ENCODE measurements around the gene TIMM44.

TIMM44 gene

GRCh38 chr19:7968008-7968795 is 24.7 kb upstream of the TIMM44 start:
- Histone ChIP-seq H3K56ac (ENCODE audit: low read length) (no peak overlapping the region), H3K27ac (ENCODE audit: low read depth, low read length) (no peak overlapping the region), H3K23ac (ENCODE audit: low read length) (no peak overlapping the region), H3K79me2 (ENCODE audit: control insufficient read depth, insufficient read depth, low read length) (no peaks in the 10 kb centered on the region), H3K4ac (ENCODE audit: low read depth, low read length) (no peak overlapping the region), H3K79me1 (ENCODE audit: low read length) (peaks cover 2% of the 10 kb centered on the region), H3K18ac (ENCODE audit: low read length) (no peak overlapping the region), H3K4me3 (ENCODE audit: low read length) (no peak overlapping the region), H2AK5ac (ENCODE audit: low read length) (no peak overlapping the region), H4K8ac (ENCODE audit: low read depth, low read length) (no peak overlapping the region), H3K36me3 (ENCODE audit: control insufficient read depth, insufficient read depth, low read length) (peaks cover 23% of the 10 kb centered on the region), H3K4me1 (ENCODE audit: control insufficient read depth, low read depth, low read length) (no peaks in the 10 kb centered on the region), H3K9ac (ENCODE audit: low read length) (no peak overlapping the region), H2BK5ac (ENCODE audit: low read length) (no peak overlapping the region), H2BK15ac (replicated peaks; ENCODE audit: low read depth) (no peak overlapping the region), H3K4me2 (ENCODE audit: low read length) (no peak overlapping the region), H4K5ac (ENCODE audit: low read length) (no peak overlapping the region), H2BK120ac (ENCODE audit: low read depth, low read length) (no peak overlapping the region), H3K27me3 (ENCODE audit: insufficient read depth, low read length, poor library complexity) (no peaks in the 10 kb centered on the region)
- WGBS (ENCODE audit: extremely low coverage, insufficient coverage, low lambda C conversion rate), result no CpG with 5 or more reads among the region's 15 CpGs
- DNase-seq, result no peak

GRCh38 chr19:7965921-7966665 is 22.6 kb upstream of the TIMM44 start:
- H3K27me3 ChIP-seq (ENCODE audit: insufficient read depth, low read length, poor library complexity), result no peaks in the 10 kb centered on the region
- WGBS (ENCODE audit: extremely low coverage, insufficient coverage, low lambda C conversion rate), result no CpG with 5 or more reads among the region's 12 CpGs
- no peak overlapping the region for H3K4ac ChIP-seq (ENCODE audit: low read depth, low read length)
- H3K9ac ChIP-seq (ENCODE audit: low read length), result no peak overlapping the region
- no peak overlapping the region for H3K27ac ChIP-seq (ENCODE audit: low read depth, low read length)
- no peak overlapping the region for H2BK15ac ChIP-seq (replicated peaks; ENCODE audit: low read depth)
- H3K18ac ChIP-seq (ENCODE audit: low read length), result no peak overlapping the region
- H3K4me2 ChIP-seq (ENCODE audit: low read length), result no peak overlapping the region
- no peak overlapping the region for H2AK5ac ChIP-seq (ENCODE audit: low read length)
- no peak overlapping the region for H4K5ac ChIP-seq (ENCODE audit: low read length)
- no peak overlapping the region for H3K56ac ChIP-seq (ENCODE audit: low read length)
- no peak overlapping the region for H2BK5ac ChIP-seq (ENCODE audit: low read length)
- DNase-seq, result no peak
- H3K79me2 ChIP-seq (ENCODE audit: control insufficient read depth, insufficient read depth, low read length), result no peaks in the 10 kb centered on the region
- no peak overlapping the region for H2BK120ac ChIP-seq (ENCODE audit: low read depth, low read length)
- peaks cover 17% of the 10 kb centered on the region for H3K36me3 ChIP-seq (ENCODE audit: control insufficient read depth, insufficient read depth, low read length)
- peaks cover 2% of the 10 kb centered on the region for H3K79me1 ChIP-seq (ENCODE audit: low read length)
- H4K8ac ChIP-seq (ENCODE audit: low read depth, low read length), result no peak overlapping the region
- H3K4me1 ChIP-seq (ENCODE audit: control insufficient read depth, low read depth, low read length), result no peaks in the 10 kb centered on the region
- H3K23ac ChIP-seq (ENCODE audit: low read length), result no peak overlapping the region
- H3K4me3 ChIP-seq (ENCODE audit: low read length), result no peak overlapping the region

- DNase-seq, result no peak
- H3K4me3 ChIP-seq (ENCODE audit: low read length), result no peak overlapping the region
- no peak overlapping the region for H2BK5ac ChIP-seq (ENCODE audit: low read length)
- H4K8ac ChIP-seq (ENCODE audit: low read depth, low read length), result no peak overlapping the region
- H2BK120ac ChIP-seq (ENCODE audit: low read depth, low read length), result no peak overlapping the region
- no peak overlapping the region for H4K5ac ChIP-seq (ENCODE audit: low read length)
- H3K18ac ChIP-seq (ENCODE audit: low read length), result no peak overlapping the region
- no peak overlapping the region for H3K27ac ChIP-seq (ENCODE audit: low read depth, low read length)
- no peaks in the 10 kb centered on the region for H3K4me1 ChIP-seq (ENCODE audit: control insufficient read depth, low read depth, low read length)
- H2AK5ac ChIP-seq (ENCODE audit: low read length), result no peak overlapping the region
- peaks cover 16% of the 10 kb centered on the region for H3K36me3 ChIP-seq (ENCODE audit: control insufficient read depth, insufficient read depth, low read length)
- H3K4ac ChIP-seq (ENCODE audit: low read depth, low read length), result no peak overlapping the region
- no peak overlapping the region for H3K23ac ChIP-seq (ENCODE audit: low read length)
- H3K9ac ChIP-seq (ENCODE audit: low read length), result no peak overlapping the region
- no CpG with 5 or more reads among the region's 12 CpGs for WGBS (ENCODE audit: extremely low coverage, insufficient coverage, low lambda C conversion rate)
- no peaks in the 10 kb centered on the region for H3K27me3 ChIP-seq (ENCODE audit: insufficient read depth, low read length, poor library complexity)
- H3K79me2 ChIP-seq (ENCODE audit: control insufficient read depth, insufficient read depth, low read length), result no peaks in the 10 kb centered on the region
- H3K79me1 ChIP-seq (ENCODE audit: low read length), result peaks cover 2% of the 10 kb centered on the region
- no peak overlapping the region for H3K4me2 ChIP-seq (ENCODE audit: low read length)
- H2BK15ac ChIP-seq (replicated peaks; ENCODE audit: low read depth), result no peak overlapping the region
- H3K56ac ChIP-seq (ENCODE audit: low read length), result no peak overlapping the region
These were observed 21.9 kb upstream of the TIMM44 start for GRCh38 chr19:7965259-7965841.

GRCh38 chr19:7963566-7963965 is 20.1 kb upstream of the TIMM44 start:
- H3K27me3 ChIP-seq (ENCODE audit: insufficient read depth, low read length, poor library complexity), result no peaks in the 10 kb centered on the region
- H2BK15ac ChIP-seq (replicated peaks; ENCODE audit: low read depth), result no peak overlapping the region
- H3K79me1 ChIP-seq (ENCODE audit: low read length), result no peaks in the 10 kb centered on the region
- no peak overlapping the region for H3K4me2 ChIP-seq (ENCODE audit: low read length)
- no CpG with 5 or more reads among the region's 25 CpGs for WGBS (ENCODE audit: extremely low coverage, insufficient coverage, low lambda C conversion rate)
- H3K9ac ChIP-seq (ENCODE audit: low read length), result no peak overlapping the region
- no peak overlapping the region for H2AK5ac ChIP-seq (ENCODE audit: low read length)
- no peak overlapping the region for H3K4ac ChIP-seq (ENCODE audit: low read depth, low read length)
- H4K8ac ChIP-seq (ENCODE audit: low read depth, low read length), result no peak overlapping the region
- H3K79me2 ChIP-seq (ENCODE audit: control insufficient read depth, insufficient read depth, low read length), result no peaks in the 10 kb centered on the region
- H3K36me3 ChIP-seq (ENCODE audit: control insufficient read depth, insufficient read depth, low read length), result peaks cover 12% of the 10 kb centered on the region
- H2BK120ac ChIP-seq (ENCODE audit: low read depth, low read length), result no peak overlapping the region
- H3K23ac ChIP-seq (ENCODE audit: low read length), result no peak overlapping the region
- no peak overlapping the region for H3K56ac ChIP-seq (ENCODE audit: low read length)
- no peak overlapping the region for H3K4me3 ChIP-seq (ENCODE audit: low read length)
- H3K27ac ChIP-seq (ENCODE audit: low read depth, low read length), result no peak overlapping the region
- H3K18ac ChIP-seq (ENCODE audit: low read length), result no peak overlapping the region
- no peak for DNase-seq
- no peak overlapping the region for H4K5ac ChIP-seq (ENCODE audit: low read length)
- no peaks in the 10 kb centered on the region for H3K4me1 ChIP-seq (ENCODE audit: control insufficient read depth, low read depth, low read length)
- H2BK5ac ChIP-seq (ENCODE audit: low read length), result no peak overlapping the region

- no peaks in the 10 kb centered on the region for H3K4me1 ChIP-seq (ENCODE audit: control insufficient read depth, low read depth, low read length)
- H4K5ac ChIP-seq (ENCODE audit: low read length), result no peak overlapping the region
- H3K27me3 ChIP-seq (ENCODE audit: insufficient read depth, low read length, poor library complexity), result no peaks in the 10 kb centered on the region
- H3K4me3 ChIP-seq (ENCODE audit: low read length), result no peak overlapping the region
- H3K79me1 ChIP-seq (ENCODE audit: low read length), result no peaks in the 10 kb centered on the region
- no peak overlapping the region for H2BK120ac ChIP-seq (ENCODE audit: low read depth, low read length)
- H3K23ac ChIP-seq (ENCODE audit: low read length), result no peak overlapping the region
- H3K79me2 ChIP-seq (ENCODE audit: control insufficient read depth, insufficient read depth, low read length), result no peaks in the 10 kb centered on the region
- H4K8ac ChIP-seq (ENCODE audit: low read depth, low read length), result no peak overlapping the region
- H3K56ac ChIP-seq (ENCODE audit: low read length), result no peak overlapping the region
- no peak overlapping the region for H3K27ac ChIP-seq (ENCODE audit: low read depth, low read length)
- H3K36me3 ChIP-seq (ENCODE audit: control insufficient read depth, insufficient read depth, low read length), result peaks cover 12% of the 10 kb centered on the region
- H2AK5ac ChIP-seq (ENCODE audit: low read length), result no peak overlapping the region
- H3K4me2 ChIP-seq (ENCODE audit: low read length), result no peak overlapping the region
- H3K4ac ChIP-seq (ENCODE audit: low read depth, low read length), result no peak overlapping the region
- H2BK5ac ChIP-seq (ENCODE audit: low read length), result no peak overlapping the region
- DNase-seq, result no peak
- WGBS (ENCODE audit: extremely low coverage, insufficient coverage, low lambda C conversion rate), result no CpG with 5 or more reads among the region's 22 CpGs
- H3K18ac ChIP-seq (ENCODE audit: low read length), result no peak overlapping the region
- H3K9ac ChIP-seq (ENCODE audit: low read length), result no peak overlapping the region
- H2BK15ac ChIP-seq (replicated peaks; ENCODE audit: low read depth), result no peak overlapping the region
These were observed 19.3 kb upstream of the TIMM44 start for GRCh38 chr19:7962644-7963268.

Data from mesendoderm (in vitro differentiated cells).